Measurements from ENCODE around the gene BCAP29.

DNA sequence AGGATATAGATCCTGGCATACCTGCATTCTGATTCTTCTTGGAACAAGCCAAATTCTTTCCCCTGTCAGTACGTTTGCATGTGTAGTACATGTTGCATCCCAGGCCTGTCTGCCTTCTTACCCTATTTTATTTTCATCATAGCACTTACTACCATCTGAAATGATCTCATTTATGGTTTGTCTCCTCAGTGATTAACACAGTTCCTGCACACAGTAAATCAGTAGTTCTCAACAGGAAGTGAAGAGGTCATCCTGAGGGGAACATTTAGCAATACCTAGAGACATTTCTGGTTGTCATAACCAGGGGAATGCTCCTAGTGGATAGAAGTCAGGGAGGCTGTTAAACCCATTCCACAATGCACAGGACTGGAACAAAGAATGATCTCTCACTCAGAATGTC lies 42.4 kb downstream of the BCAP29 start:
- TF ChIP-seq GATA2 (IDR thresholded peaks at IDR 0.05; ENCODE audit: low read depth, low read length) (no peak), GATA3 (IDR thresholded peaks at IDR 0.05; ENCODE audit: low read depth, low read length) (no peak)
